Mesenteric fat pad (tissue), 1 donor: Measurements from ENCODE around the gene ACTL7B. TPM values are rescaled to one million over a fixed set of nuclear protein-coding genes. Genes with fewer than 3 reads are reported as not detected.

Experiments
- total RNA-seq: library from RNA; stranded (reverse); fragmentation: NEBNext Ultra II Directional; extraction: Animal tissue kit (Norgen Biotek cat#: 25700); gene quantifications from one replicate; pipeline ENCODE4 v1.2.1, GENCODE V29; 2021
- donor health status: DM: yes; HTN: yes; CAD: no.

Gene ACTL7B
- total RNA-seq, 1 donor from 2014 or later: not detected

Other genes starting within 250 kb of the ACTL7B start
- gene ACTL7A, start 6.3 kb upstream of the ACTL7B start, total RNA-seq: not detected
- gene ELP1, start 78.1 kb upstream of the ACTL7B start, total RNA-seq: 14.5 TPM
- gene ABITRAM, start 78.4 kb upstream of the ACTL7B start, total RNA-seq: 10.4 TPM
- 53.1 TPM for gene CTNNAL1, start 157.5 kb upstream of the ACTL7B start, total RNA-seq